Suprapubic skin (tissue), 3 donors: ENCODE measurements around the gene PARP15.

Experiments
- CTCF ChIP-seq, 2 donors: fragments of 200-600 bp in 1 of 2; fragments of 450-650 bp in 1 of 2; sonication (generic) in 1 of 2; IDR thresholded peaks; one replicate each; pipeline ENCODE4 v1.5.1; 2016 to 2019; ENCODE audit warnings: antibody characterized with exemption in 2 of 2, mild to moderate bottlenecking in 1 of 2, moderate library complexity in 1 of 2
- EP300 ChIP-seq: sonication (generic); formaldehyde crosslinking; IDR thresholded peaks from one replicate; pipeline ENCODE4 v1.6.1; 2017; ENCODE audit warnings: antibody characterized with exemption
- POLR2A ChIP-seq, 2 donors: fragments of 450-650 bp; IDR thresholded peaks; one replicate each; pipeline ENCODE4 v1.6.1; 2017; ENCODE audit warnings: antibody characterized with exemption in 2 of 2, mild to moderate bottlenecking in 2 of 2, moderate library complexity in 2 of 2

DNA sequence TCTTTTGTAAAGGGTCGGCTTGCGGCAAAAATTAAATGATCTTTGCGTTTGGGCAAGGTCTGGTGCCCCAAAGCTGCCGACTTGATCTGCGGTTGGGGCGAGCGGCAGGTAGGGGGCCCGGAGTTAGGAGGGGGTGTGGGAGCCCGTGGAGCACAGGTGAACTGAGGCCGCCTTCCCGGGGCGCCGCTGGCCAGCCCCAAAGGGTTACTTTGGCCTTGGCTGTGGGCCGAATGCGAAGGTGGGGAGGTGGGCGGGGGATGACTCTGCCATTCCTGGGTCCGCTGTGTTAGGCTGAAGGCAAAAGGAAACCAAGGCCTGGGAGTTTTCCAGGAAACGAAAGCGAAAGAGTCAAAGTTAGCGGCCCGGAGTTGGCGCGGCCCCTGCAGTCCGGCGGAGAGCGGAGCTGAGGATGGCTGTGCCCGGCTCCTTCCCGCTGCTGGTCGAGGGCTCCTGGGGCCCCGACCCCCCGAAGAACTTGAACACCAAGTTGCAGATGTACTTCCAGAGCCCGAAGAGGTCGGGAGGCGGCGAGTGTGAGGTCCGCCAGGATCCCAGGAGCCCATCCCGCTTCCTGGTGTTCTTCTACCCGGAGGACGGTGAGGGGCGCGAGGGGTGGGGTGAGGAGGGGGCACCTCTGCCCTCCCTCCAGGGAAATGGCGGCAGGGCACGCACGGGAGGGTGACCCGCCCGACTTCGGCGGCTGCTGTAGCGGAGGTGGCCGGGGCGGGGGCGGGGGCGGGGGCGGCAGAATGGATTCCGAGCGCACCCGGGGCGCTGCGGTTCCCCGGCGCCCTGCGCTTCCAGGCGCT lies 103.2 kb downstream of the PARP15 start, which contains the start of gene PARP14:
- TF ChIP-seq POLR2A (IDR thresholded peaks at IDR 0.05), result peak in 1 of 2 donors; percentile 29
- TF ChIP-seq CTCF (IDR thresholded peaks at IDR 0.05), result no peak
- TF ChIP-seq EP300, result no peak
